ENCODE results near the gene GRK5.

The GRK5 gene

GRCh38 chr10:119377451-119377957 lies 170.1 kb downstream of the GRK5 start:
- ChIA-PET CTCF (no interaction called here), POLR2A (no interaction called here)
- DNase-seq (ENCODE audit: extremely low spot score): no peak
- TF ChIP-seq CTBP1 (IDR thresholded peaks at IDR 0.05; ENCODE audit: borderline replicate concordance) (no peak), SP1 (IDR thresholded peaks at IDR 0.05) (no peak), FOXM1 (IDR thresholded peaks at IDR 0.05; ENCODE audit: borderline replicate concordance) (no peak), ARNT (IDR thresholded peaks at IDR 0.05) (no peak), TARDBP (IDR thresholded peaks at IDR 0.05) (no peak), BHLHE40 (IDR thresholded peaks at IDR 0.05; ENCODE audit: borderline replicate concordance) (no peak), SUZ12 (IDR thresholded peaks at IDR 0.05) (no peak), FOXA1 (IDR thresholded peaks at IDR 0.05) (no peak), NFRKB (IDR thresholded peaks at IDR 0.05) (no peak), LEF1 (IDR thresholded peaks at IDR 0.05; ENCODE audit: borderline replicate concordance) (no peak), ELF4 (IDR thresholded peaks at IDR 0.05) (no peak), L3MBTL2 (conservative IDR thresholded peaks at IDR 0.05) (no peak)
- TF ChIP-seq, protein P1, sequence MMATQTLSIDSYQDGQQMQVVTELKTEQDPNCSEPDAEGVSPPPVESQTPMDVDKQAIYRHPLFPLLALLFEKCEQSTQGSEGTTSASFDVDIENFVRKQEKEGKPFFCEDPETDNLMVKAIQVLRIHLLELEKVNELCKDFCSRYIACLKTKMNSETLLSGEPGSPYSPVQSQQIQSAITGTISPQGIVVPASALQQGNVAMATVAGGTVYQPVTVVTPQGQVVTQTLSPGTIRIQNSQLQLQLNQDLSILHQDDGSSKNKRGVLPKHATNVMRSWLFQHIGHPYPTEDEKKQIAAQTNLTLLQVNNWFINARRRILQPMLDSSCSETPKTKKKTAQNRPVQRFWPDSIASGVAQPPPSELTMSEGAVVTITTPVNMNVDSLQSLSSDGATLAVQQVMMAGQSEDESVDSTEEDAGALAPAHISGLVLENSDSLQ (IDR thresholded peaks at IDR 0.05): no peak

DNA sequence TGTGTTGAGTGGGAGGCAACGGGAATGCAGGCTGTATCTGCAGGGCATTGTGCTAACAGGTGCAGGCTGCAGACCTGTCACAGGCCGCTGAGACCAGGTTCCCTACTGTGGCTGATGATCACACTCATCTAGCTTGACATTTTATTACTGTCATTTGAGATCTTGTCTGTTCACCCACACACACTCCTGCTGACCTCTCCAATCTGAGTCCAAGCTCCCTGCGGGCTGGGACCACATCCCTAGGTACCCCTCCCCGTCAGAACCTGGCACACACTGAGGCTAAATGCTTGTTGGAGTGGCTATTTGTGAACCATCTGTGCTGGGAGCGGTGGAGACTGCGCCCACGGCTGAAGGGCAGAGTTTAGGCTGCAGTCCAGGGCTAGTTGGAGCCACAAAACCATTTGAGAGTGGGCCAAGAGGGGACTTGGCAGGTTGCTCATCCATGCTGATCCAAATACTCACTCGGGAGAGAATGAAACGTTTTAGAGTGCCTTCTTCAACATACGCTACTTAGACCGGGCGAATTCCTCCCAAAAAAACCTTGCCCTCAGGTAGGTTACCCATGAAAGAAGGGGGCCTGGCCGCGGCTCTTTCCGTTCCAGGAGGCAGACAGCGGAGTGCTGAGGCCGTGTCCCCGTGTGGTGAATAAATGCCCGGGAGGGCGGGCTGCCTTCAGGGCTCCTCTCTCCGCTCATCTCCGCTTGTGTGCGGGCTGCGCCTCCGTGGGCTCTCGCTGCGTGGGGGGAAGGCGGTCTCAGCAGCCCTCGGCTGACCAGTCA lies 170.8 kb downstream of the GRK5 start:
- TF ChIP-seq L3MBTL2 (conservative IDR thresholded peaks at IDR 0.05) (no peak), ARNT (IDR thresholded peaks at IDR 0.05) (no peak), SP1 (IDR thresholded peaks at IDR 0.05) (no peak), FOXK2 (IDR thresholded peaks at IDR 0.05) (no peak), SUZ12 (IDR thresholded peaks at IDR 0.05) (no peak), CTBP1 (IDR thresholded peaks at IDR 0.05; ENCODE audit: borderline replicate concordance) (no peak), NFRKB (IDR thresholded peaks at IDR 0.05) (no peak), TARDBP (IDR thresholded peaks at IDR 0.05) (no peak), FOXA1 (IDR thresholded peaks at IDR 0.05) (no peak), ZNF384 (IDR thresholded peaks at IDR 0.05) (no peak), LEF1 (IDR thresholded peaks at IDR 0.05; ENCODE audit: borderline replicate concordance) (no peak), FOXM1 (IDR thresholded peaks at IDR 0.05; ENCODE audit: borderline replicate concordance) (no peak), ELF4 (IDR thresholded peaks at IDR 0.05) (no peak), BHLHE40 (IDR thresholded peaks at IDR 0.05; ENCODE audit: borderline replicate concordance) (no peak), HDGF (IDR thresholded peaks at IDR 0.05; ENCODE audit: borderline replicate concordance) (no peak)
- CTCF ChIA-PET: no interaction called here
- DNase-seq (ENCODE audit: extremely low spot score): no peak
- POLR2A ChIA-PET: no interaction called here

DNA sequence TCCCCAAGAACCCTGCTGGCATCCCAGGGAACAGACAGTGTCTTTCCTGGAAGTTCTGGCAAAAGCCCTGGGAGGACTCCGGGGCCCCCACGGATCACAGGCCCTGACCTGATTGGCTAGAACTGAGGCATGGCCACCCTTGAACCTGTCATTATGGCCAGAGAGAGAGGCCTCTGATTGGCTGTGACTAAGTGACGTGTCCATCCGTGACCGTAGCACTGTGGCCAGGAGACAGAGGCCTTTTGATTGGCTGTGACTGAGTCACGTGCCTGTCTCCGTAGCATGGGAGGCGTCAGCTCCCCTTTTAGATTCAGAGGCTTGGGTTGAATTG lies 171.3 kb downstream of the GRK5 start:
- DNase-seq (ENCODE audit: extremely low spot score): no peak
- TF ChIP-seq LEF1 (IDR thresholded peaks at IDR 0.05; ENCODE audit: borderline replicate concordance): no peak
- TF ChIP-seq SUZ12 (IDR thresholded peaks at IDR 0.05): no peak
- TF ChIP-seq HDGF (IDR thresholded peaks at IDR 0.05; ENCODE audit: borderline replicate concordance): no peak
- no peak for TF ChIP-seq FOXM1 (IDR thresholded peaks at IDR 0.05; ENCODE audit: borderline replicate concordance)
- TF ChIP-seq FOXK2 (IDR thresholded peaks at IDR 0.05): no peak
- TF ChIP-seq CTBP1 (IDR thresholded peaks at IDR 0.05; ENCODE audit: borderline replicate concordance): no peak
- TF ChIP-seq ARNT (IDR thresholded peaks at IDR 0.05): no peak
- TF ChIP-seq FOXA1 (IDR thresholded peaks at IDR 0.05): no peak
- no peak for TF ChIP-seq SP1 (IDR thresholded peaks at IDR 0.05)
- TF ChIP-seq, protein P1 (IDR thresholded peaks at IDR 0.05): no peak
- TF ChIP-seq TARDBP (IDR thresholded peaks at IDR 0.05): no peak
- no peak for TF ChIP-seq BHLHE40 (IDR thresholded peaks at IDR 0.05; ENCODE audit: borderline replicate concordance)
- TF ChIP-seq NFRKB (IDR thresholded peaks at IDR 0.05): no peak
- no peak for TF ChIP-seq ZNF384 (IDR thresholded peaks at IDR 0.05)
- TF ChIP-seq ELF4 (IDR thresholded peaks at IDR 0.05): no peak
- TF ChIP-seq L3MBTL2 (conservative IDR thresholded peaks at IDR 0.05): no peak
- ChIA-PET CTCF (no interaction called here), POLR2A (no interaction called here)

DNA sequence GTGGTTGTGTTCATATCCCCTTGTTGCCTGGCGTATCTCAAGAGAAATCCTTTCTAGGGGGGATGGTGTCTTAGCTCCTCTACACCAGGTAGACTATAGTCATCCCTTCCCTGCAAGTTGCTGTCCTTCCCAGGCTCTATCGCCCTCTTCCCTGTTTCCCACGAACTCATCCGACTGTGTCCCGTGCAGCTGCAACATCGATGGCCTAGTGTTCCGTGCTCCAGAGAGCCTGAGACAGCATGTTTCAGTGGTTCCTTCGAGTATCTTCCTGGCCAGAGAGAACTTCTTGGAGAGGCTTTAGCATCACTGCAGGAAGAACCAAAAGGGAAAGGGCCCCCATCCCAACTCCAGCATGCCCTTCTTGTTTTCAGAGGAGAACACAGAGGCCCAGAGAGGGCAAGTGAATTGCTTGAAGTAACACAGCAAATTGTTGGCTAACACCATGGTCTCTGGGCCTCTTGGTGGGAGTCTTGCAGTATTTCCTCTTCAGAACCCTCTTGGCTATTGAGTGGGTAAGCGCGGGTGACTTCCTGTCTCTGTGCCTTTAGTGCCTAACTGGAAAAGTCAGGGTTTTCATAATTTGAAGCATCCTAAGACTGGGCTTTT lies 172.2 kb downstream of the GRK5 start:
- ChIA-PET POLR2A (no interaction called here), CTCF (no interaction called here)
- DNase-seq (ENCODE audit: extremely low spot score): no peak
- no peak for TF ChIP-seq HDGF (IDR thresholded peaks at IDR 0.05; ENCODE audit: borderline replicate concordance)
- TF ChIP-seq TARDBP (IDR thresholded peaks at IDR 0.05): no peak
- no peak for TF ChIP-seq SP1 (IDR thresholded peaks at IDR 0.05)
- no peak for TF ChIP-seq ZNF384 (IDR thresholded peaks at IDR 0.05)
- no peak for TF ChIP-seq L3MBTL2 (conservative IDR thresholded peaks at IDR 0.05)
- no peak for TF ChIP-seq SUZ12 (IDR thresholded peaks at IDR 0.05)
- TF ChIP-seq ELF4 (IDR thresholded peaks at IDR 0.05): no peak
- TF ChIP-seq FOXK2 (IDR thresholded peaks at IDR 0.05): no peak
- TF ChIP-seq, protein P1 (IDR thresholded peaks at IDR 0.05): no peak
- no peak for TF ChIP-seq BHLHE40 (IDR thresholded peaks at IDR 0.05; ENCODE audit: borderline replicate concordance)
- TF ChIP-seq NFRKB (IDR thresholded peaks at IDR 0.05): no peak
- TF ChIP-seq CTBP1 (IDR thresholded peaks at IDR 0.05; ENCODE audit: borderline replicate concordance): no peak
- no peak for TF ChIP-seq FOXA1 (IDR thresholded peaks at IDR 0.05)

- no peak for DNase-seq (ENCODE audit: extremely low spot score)
- TF ChIP-seq, protein P1 (IDR thresholded peaks at IDR 0.05): no peak
- TF ChIP-seq BHLHE40 (IDR thresholded peaks at IDR 0.05; ENCODE audit: borderline replicate concordance) (no peak), TARDBP (IDR thresholded peaks at IDR 0.05) (no peak), LEF1 (IDR thresholded peaks at IDR 0.05; ENCODE audit: borderline replicate concordance) (no peak), SP1 (IDR thresholded peaks at IDR 0.05) (no peak), FOXA1 (IDR thresholded peaks at IDR 0.05) (no peak)
- CTCF ChIA-PET: no interaction called here
- POLR2A ChIA-PET: no interaction called here
Measured at GRCh38 chr10:119383174-119383856, 175.9 kb downstream of the GRK5 start.

Data from HEK293T (cell line).